ENCODE results near the gene NXPE2. TPM values are rescaled to one million over a fixed set of nuclear protein-coding genes. Genes with fewer than 3 reads are reported as not detected.

The NXPE2 gene
- total and polyA plus RNA-seq, 2 of the 13 experiments (the other 11 are each of a cell fraction or from before 2014, with no cell fraction given) = not detected

- in situ Hi-C loops (cut with HindIII; ENCODE audit: extremely low pct_ligation_motif_present, low pct_unique_long_range_greater_than_20kb) = no loop called here
These were observed 27.1 kb upstream of the NXPE2 start for GRCh38 chr11:114651145-114651718.

GRCh38 chr11:114653148-114653547 is 25.2 kb upstream of the NXPE2 start:
- FAIRE-seq = no peak
- H3K4me3 ChIP-seq (replicated peaks in 1 of 3; ENCODE audit: insufficient read depth in 1 of 3, low read depth in 2 of 3, low read length in 3 of 3) = no peak overlapping the region
- no peak for TF ChIP-seq CAMTA2 (CRISPR knock-in tag; IDR thresholded peaks at IDR 0.05; ENCODE audit: borderline replicate concordance)
- no peak for TF ChIP-seq NFIB (CRISPR knock-in tag; IDR thresholded peaks at IDR 0.05; ENCODE audit: borderline replicate concordance)
- no peak for TF ChIP-seq PHF5A (CRISPR knock-in tag; IDR thresholded peaks at IDR 0.05; ENCODE audit: low read depth, unreplicated experiment)
- no peak for TF ChIP-seq ZNF605 (CRISPR knock-in tag; IDR thresholded peaks at IDR 0.05)
- TF ChIP-seq ZNF101 (CRISPR knock-in tag; IDR thresholded peaks at IDR 0.05; ENCODE audit: borderline replicate concordance, low read depth) = no peak
- no peak for TF ChIP-seq NFIC (IDR thresholded peaks at IDR 0.05; ENCODE audit: low read length)
- TF ChIP-seq HHEX (CRISPR knock-in tag; IDR thresholded peaks at IDR 0.05) = no peak
- TF ChIP-seq ATF7 (IDR thresholded peaks at IDR 0.05) = no peak
- no peak for TF ChIP-seq ATF7 (CRISPR knock-in tag; IDR thresholded peaks at IDR 0.05)
- no peak for TF ChIP-seq RNF219 (CRISPR knock-in tag; IDR thresholded peaks at IDR 0.05)
- no peak for TF ChIP-seq ZNF224 (CRISPR knock-in tag; IDR thresholded peaks at IDR 0.05)
- no peak for TF ChIP-seq ZSCAN9 (CRISPR knock-in tag; IDR thresholded peaks at IDR 0.05; ENCODE audit: borderline replicate concordance)

More at GRCh38 chr11:114651145-114651718, 27.1 kb upstream of the NXPE2 start:
- H3K9ac ChIP-seq (ENCODE audit: insufficient read depth, low read depth, low read length) = no peak overlapping the region
- H4K20me1 ChIP-seq (ENCODE audit: insufficient read depth, low read length) = no peaks in the 10 kb centered on the region
- no peak overlapping the region for H3K4me3 ChIP-seq (replicated peaks in 1 of 3; ENCODE audit: insufficient read depth in 1 of 3, low read depth in 2 of 3, low read length in 3 of 3)
- CTCF ChIA-PET (ENCODE audit: low intra/inter-chr PET ratio, low total read pairs) = no interaction called here
- ATAC-seq = no peak
- no peaks in the 10 kb centered on the region for H3K9me3 ChIP-seq (ENCODE audit: low read length)
- FAIRE-seq = no peak
- no peak overlapping the region for H3K4me2 ChIP-seq (ENCODE audit: low read depth, low read length)
- TF ChIP-seq SRF (IDR thresholded peaks at IDR 0.05; ENCODE audit: low read depth, low read length) (peak; percentile 27; the same call in 1 of the 2 replicates), ZBTB26 (CRISPR knock-in tag; IDR thresholded peaks at IDR 0.05; ENCODE audit: borderline replicate concordance) (no peak)
- no TSS peak for BruUV-seq (replicated peaks)
- POLR2A ChIA-PET = no interaction called here
- no peak overlapping the region for H2AFZ ChIP-seq (ENCODE audit: low read length)
- intact Hi-C loops (cut with micrococcal nuclease; ENCODE audit: unreplicated experiment) = no loop called here
- WGBS (ENCODE audit: low lambda C conversion rate) = 57% methylated on average over 19 of the region's 19 CpGs
- H3K36me3 ChIP-seq (replicated peaks in 1 of 2; ENCODE audit: control insufficient read depth in 1 of 2, insufficient read depth in 2 of 2, low read length in 2 of 2) = no peaks in the 10 kb centered on the region
- no peaks in the 10 kb centered on the region for H3K27me3 ChIP-seq (ENCODE audit: control insufficient read depth in 1 of 2, insufficient read depth in 2 of 2, low read length in 2 of 2)
- no peak for DNase-seq (ENCODE audit: low spot score)
- H3K79me2 ChIP-seq (ENCODE audit: insufficient read depth, low read length) = no peaks in the 10 kb centered on the region
- no peaks in the 10 kb centered on the region for H3K4me1 ChIP-seq (ENCODE audit: insufficient read depth, low read length)
- no peak overlapping the region for H3K27ac ChIP-seq (ENCODE audit: extremely low read length, insufficient read depth, low read length)

More at GRCh38 chr11:114653148-114653547, 25.2 kb upstream of the NXPE2 start:
- 0% methylated on average over 2 of the region's 2 CpGs for WGBS (ENCODE audit: low lambda C conversion rate)
- Histone ChIP-seq H3K27ac (ENCODE audit: extremely low read length, insufficient read depth, low read length) (no peak overlapping the region), H3K4me1 (ENCODE audit: insufficient read depth, low read length) (no peaks in the 10 kb centered on the region), H3K79me2 (ENCODE audit: insufficient read depth, low read length) (no peaks in the 10 kb centered on the region), H3K4me2 (ENCODE audit: low read depth, low read length) (no peak overlapping the region), H3K9me3 (ENCODE audit: low read length) (no peaks in the 10 kb centered on the region), H3K27me3 (ENCODE audit: control insufficient read depth in 1 of 2, insufficient read depth in 2 of 2, low read length in 2 of 2) (no peaks in the 10 kb centered on the region), H3K9ac (ENCODE audit: insufficient read depth, low read depth, low read length) (no peak overlapping the region), H4K20me1 (ENCODE audit: insufficient read depth, low read length) (no peaks in the 10 kb centered on the region), H2AFZ (ENCODE audit: low read length) (no peak overlapping the region), H3K36me3 (replicated peaks in 1 of 2; ENCODE audit: control insufficient read depth in 1 of 2, insufficient read depth in 2 of 2, low read length in 2 of 2) (no peaks in the 10 kb centered on the region)
- DNase-seq (ENCODE audit: low spot score) = no peak
- POLR2A ChIA-PET = no interaction called here
- ATAC-seq = no peak
- CTCF ChIA-PET (ENCODE audit: low intra/inter-chr PET ratio, low total read pairs) = no interaction called here
- in situ Hi-C loops (cut with HindIII; ENCODE audit: extremely low pct_ligation_motif_present, low pct_unique_long_range_greater_than_20kb) = no loop called here
- intact Hi-C loops (cut with micrococcal nuclease; ENCODE audit: unreplicated experiment) = no loop called here
- BruUV-seq (replicated peaks) = no TSS peak
